Measurements from ENCODE around the gene KCNJ6. TPM values are rescaled to one million over a fixed set of nuclear protein-coding genes. Genes with fewer than 3 reads are reported as not detected.

The KCNJ6 gene
- total and polyA plus RNA-seq, 9 of the 15 experiments (the other 6 are each of a cell fraction or from before 2014, with no cell fraction given): 0.06 to 0.21 (median 0.13) TPM; not detected in 1

DNA sequence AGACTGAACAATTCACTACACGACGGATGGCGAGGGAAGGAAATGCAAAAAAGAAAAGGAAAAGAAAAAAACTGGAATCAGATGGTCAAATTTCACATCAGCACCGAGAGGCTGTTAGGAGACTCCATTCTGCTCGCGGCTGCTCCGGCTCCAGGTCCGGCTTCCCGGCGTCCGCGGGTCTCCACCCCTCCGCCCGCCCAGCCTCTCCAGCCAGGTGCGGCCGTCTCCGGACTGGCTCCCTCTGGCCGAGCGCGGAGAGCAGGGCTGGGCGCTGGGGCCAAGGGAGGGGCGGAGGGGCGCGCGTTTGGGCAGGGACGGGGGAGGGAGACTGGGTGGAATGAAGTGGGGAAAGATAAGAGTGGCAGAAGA, 332 bp downstream of the KCNJ6 start:
- peak overlapping the region; percentile 48; the same call in 1 of the 2 replicates for H3K4me2 ChIP-seq (ENCODE audit: insufficient read depth, low read length)
- POLR2A ChIA-PET: no interaction called here
- no peak overlapping the region for H3K9ac ChIP-seq (ENCODE audit: insufficient read depth in 1 of 2, low read depth in 2 of 2, low read length in 2 of 2)
- intact Hi-C loops (cut with micrococcal nuclease): loop anchor here (1.0 to 10.0 kb wide), 3 partner anchors 157 to 439 kb away; no protein-coding TSS in a partner anchor
- CTCF ChIA-PET (ENCODE audit: low intra/inter-chr PET ratio): no interaction called here
- H3K4me1 ChIP-seq (replicated peaks in 1 of 2; ENCODE audit: control insufficient read depth in 2 of 2, insufficient read depth in 2 of 2, low read length in 2 of 2): peaks cover 0 to 18% of the 10 kb centered on the region in 2 experiments; a peak in 2 of 5 replicates
- in situ Hi-C loops (cut with MboI): no loop called here
- H3K27me3 ChIP-seq (ENCODE audit: control insufficient read depth in 2 of 2, insufficient read depth in 2 of 2, low read length in 2 of 2): peaks cover 13 to 41% of the 10 kb centered on the region in 2 experiments; a peak in 4 of 5 replicates
- H3K36me3 ChIP-seq (ENCODE audit: control insufficient read depth, insufficient read depth, low read length): no peaks in the 10 kb centered on the region
- FAIRE-seq (no peak), ATAC-seq (peak; percentile 6; the same call in 1 of the 3 replicates), DNase-seq (ENCODE audit: extremely low read depth in 1 of 4, low spot score in 3 of 4) (no peak)
- no peaks in the 10 kb centered on the region for H3K9me3 ChIP-seq (replicated peaks; ENCODE audit: control insufficient read depth, insufficient read depth, low read depth, low read length)
- no peak overlapping the region for H3K27ac ChIP-seq (ENCODE audit: extremely low read depth, low read depth, low read length)
- no TSS peak for BruUV-seq (replicated peaks)
- 28% methylated on average over 20 of the region's 26 CpGs for WGBS (ENCODE audit: insufficient coverage, low coverage, missing lambda C conversion rate)
- H2AFZ ChIP-seq (ENCODE audit: low read depth, low read length): no peak overlapping the region
- H3K79me2 ChIP-seq (ENCODE audit: control insufficient read depth, insufficient read depth, low read length): no peaks in the 10 kb centered on the region
- no peak overlapping the region for H3K4me3 ChIP-seq
- no peak for TF ChIP-seq MIER1 (IDR thresholded peaks at IDR 0.05; ENCODE audit: low read depth)
- TF ChIP-seq, protein P1, sequence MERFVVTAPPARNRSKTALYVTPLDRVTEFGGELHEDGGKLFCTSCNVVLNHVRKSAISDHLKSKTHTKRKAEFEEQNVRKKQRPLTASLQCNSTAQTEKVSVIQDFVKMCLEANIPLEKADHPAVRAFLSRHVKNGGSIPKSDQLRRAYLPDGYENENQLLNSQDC (CRISPR knock-in tag; IDR thresholded peaks at IDR 0.05): no peak
- TF ChIP-seq, protein P2, sequence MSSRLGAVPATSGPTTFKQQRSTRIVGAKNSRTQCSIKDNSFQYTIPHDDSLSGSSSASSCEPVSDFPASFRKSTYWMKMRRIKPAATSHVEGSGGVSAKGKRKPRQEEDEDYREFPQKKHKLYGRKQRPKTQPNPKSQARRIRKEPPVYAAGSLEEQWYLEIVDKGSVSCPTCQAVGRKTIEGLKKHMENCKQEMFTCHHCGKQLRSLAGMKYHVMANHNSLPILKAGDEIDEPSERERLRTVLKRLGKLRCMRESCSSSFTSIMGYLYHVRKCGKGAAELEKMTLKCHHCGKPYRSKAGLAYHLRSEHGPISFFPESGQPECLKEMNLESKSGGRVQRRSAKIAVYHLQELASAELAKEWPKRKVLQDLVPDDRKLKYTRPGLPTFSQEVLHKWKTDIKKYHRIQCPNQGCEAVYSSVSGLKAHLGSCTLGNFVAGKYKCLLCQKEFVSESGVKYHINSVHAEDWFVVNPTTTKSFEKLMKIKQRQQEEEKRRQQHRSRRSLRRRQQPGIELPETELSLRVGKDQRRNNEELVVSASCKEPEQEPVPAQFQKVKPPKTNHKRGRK (tag; IDR thresholded peaks at IDR 0.05): 0 out of 2 replicates have a peak, but pooled peaks have one; percentile 38
- H4K20me1 ChIP-seq (replicated peaks; ENCODE audit: control insufficient read depth, insufficient read depth, low read length): no peaks in the 10 kb centered on the region
- H3K9me1 ChIP-seq (ENCODE audit: control insufficient read depth, insufficient read depth, low read length): no peaks in the 10 kb centered on the region

DNA sequence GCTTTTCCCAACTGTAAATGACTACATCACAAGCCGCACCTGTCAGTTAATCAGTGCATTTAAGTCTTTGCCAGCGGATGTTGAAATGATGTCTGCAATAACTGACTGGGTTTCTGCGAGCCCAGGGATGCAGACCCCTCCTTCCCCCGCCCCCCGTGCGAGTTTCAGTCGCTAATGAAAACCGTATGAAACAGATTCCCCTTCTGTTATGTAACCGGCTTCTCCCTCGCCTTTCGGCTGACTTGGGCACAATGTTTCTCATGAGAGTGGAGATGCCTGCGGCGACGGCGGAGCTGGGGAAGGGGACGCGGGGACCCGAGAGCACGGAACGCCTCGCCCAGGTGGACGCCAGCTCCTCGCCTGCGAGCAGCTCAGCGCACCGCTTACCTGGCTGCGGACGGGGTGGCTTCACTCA, 753 bp downstream of the KCNJ6 start:
- peaks cover 0 to 18% of the 10 kb centered on the region in 2 experiments; a peak in 2 of 5 replicates for H3K4me1 ChIP-seq (replicated peaks in 1 of 2; ENCODE audit: control insufficient read depth in 2 of 2, insufficient read depth in 2 of 2, low read length in 2 of 2)
- 24% methylated on average over 28 of the region's 28 CpGs for WGBS (ENCODE audit: insufficient coverage, low coverage, missing lambda C conversion rate)
- intact Hi-C loops (cut with micrococcal nuclease) (loop anchor here (10.0 kb wide), 1 partner anchor 439 kb away; no protein-coding TSS in a partner anchor), in situ Hi-C loops (cut with MboI) (no loop called here)
- H3K27me3 ChIP-seq (ENCODE audit: control insufficient read depth in 2 of 2, insufficient read depth in 2 of 2, low read length in 2 of 2): peaks cover 13 to 41% of the 10 kb centered on the region in 2 experiments; a peak in 4 of 5 replicates
- ATAC-seq: no peak
- no peak overlapping the region for H2AFZ ChIP-seq (ENCODE audit: low read depth, low read length)
- no peaks in the 10 kb centered on the region for H4K20me1 ChIP-seq (replicated peaks; ENCODE audit: control insufficient read depth, insufficient read depth, low read length)
- no peak overlapping the region for H3K9ac ChIP-seq (ENCODE audit: insufficient read depth in 1 of 2, low read depth in 2 of 2, low read length in 2 of 2)
- no peaks in the 10 kb centered on the region for H3K79me2 ChIP-seq (ENCODE audit: control insufficient read depth, insufficient read depth, low read length)
- no peaks in the 10 kb centered on the region for H3K9me3 ChIP-seq (replicated peaks; ENCODE audit: control insufficient read depth, insufficient read depth, low read depth, low read length)
- no peak overlapping the region for H3K4me3 ChIP-seq
- no peak overlapping the region for H3K4me2 ChIP-seq (ENCODE audit: insufficient read depth, low read length)
- no peak for DNase-seq (ENCODE audit: extremely low read depth in 1 of 4, low spot score in 3 of 4)
- BruUV-seq (replicated peaks): no TSS peak
- FAIRE-seq: no peak
- H3K36me3 ChIP-seq (ENCODE audit: control insufficient read depth, insufficient read depth, low read length): no peaks in the 10 kb centered on the region
- H3K27ac ChIP-seq (ENCODE audit: extremely low read depth, low read depth, low read length): no peak overlapping the region
- ChIA-PET CTCF (ENCODE audit: low intra/inter-chr PET ratio) (no interaction called here), POLR2A (no interaction called here)
- no peaks in the 10 kb centered on the region for H3K9me1 ChIP-seq (ENCODE audit: control insufficient read depth, insufficient read depth, low read length)
- TF ChIP-seq, protein P3, sequence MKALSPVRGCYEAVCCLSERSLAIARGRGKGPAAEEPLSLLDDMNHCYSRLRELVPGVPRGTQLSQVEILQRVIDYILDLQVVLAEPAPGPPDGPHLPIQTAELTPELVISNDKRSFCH (CRISPR knock-in tag; IDR thresholded peaks at IDR 0.05): no peak
- TF ChIP-seq, protein P3 (tag; IDR thresholded peaks at IDR 0.05): no peak
- TF ChIP-seq POLR2G (IDR thresholded peaks at IDR 0.05; ENCODE audit: low read depth, low read length): no peak
- TF ChIP-seq CBX8 (IDR thresholded peaks at IDR 0.05; ENCODE audit: borderline replicate concordance, extremely low read depth, low read depth, low read length, poor library complexity, severe bottlenecking): no peak
- no peak for TF ChIP-seq ADNP (tag; IDR thresholded peaks at IDR 0.05)
- no peak for TF ChIP-seq ZNF24 (IDR thresholded peaks at IDR 0.05)
- no peak for TF ChIP-seq ZNF79 (CRISPR knock-in tag; IDR thresholded peaks at IDR 0.05; ENCODE audit: low read depth)
- TF ChIP-seq RBM17 (IDR thresholded peaks at IDR 0.05; ENCODE audit: borderline replicate concordance, low read depth, low read length): no peak
- no peak for TF ChIP-seq ZBTB1 (CRISPR knock-in tag; IDR thresholded peaks at IDR 0.05; ENCODE audit: borderline replicate concordance, low read depth)

Data from K562 (cell line).